GM23248 (cell line): ENCODE data around the gene SH2D4B.

Source experiments
- EZH2 ChIP-seq: fragments of 200-600 bp; sonication (generic); IDR thresholded peaks from 2 replicates; pipeline ENCODE4 v1.6.1; 2018; ENCODE audit warnings: antibody characterized with exemption, mild to moderate bottlenecking; ENCODE audit not compliant: insufficient read depth, poor library complexity, severe bottlenecking
- EZH2phosphoT487 ChIP-seq: fragments of 200-600 bp; sonication (generic); IDR thresholded peaks from 2 replicates; pipeline ENCODE4 v1.6.1; 2018; ENCODE audit warnings: antibody characterized with exemption, moderate library complexity, mild to moderate bottlenecking, low read depth; ENCODE audit not compliant: insufficient read depth

GRCh38 chr10:80608706-80609105, 71.0 kb downstream of the SH2D4B start:
- TF ChIP-seq EZH2 (no peak), EZH2phosphoT487 (no peak)
